Left lung (tissue), 10 donors: ENCODE measurements around the gene DCLK2. TPM values are rescaled to one million over a fixed set of nuclear protein-coding genes. Genes with fewer than 3 reads are reported as not detected.

Experiments
- ATAC-seq: fragments of 200-7000 bp; cut with Tn5 transposase; one replicate; pipeline ENCODE4 v1.9.1; 2020; ENCODE audit warnings: moderate library complexity
- DNase-seq, 4 donors: peaks; one replicate each; pipeline ENCODE4 v3.0.0-alpha.2; 2013 to 2020
- H3K27ac ChIP-seq, 2 donors: fragments of 200-600 bp; sonication (generic) in 1 of 2; one replicate each; pipeline versions ENCODE4 v1.5.0 to v1.8.0; 2020 to 2021
- H3K27me3 ChIP-seq, 2 donors: fragments of 200-600 bp; sonication (generic) in 1 of 2; one replicate each; pipeline versions ENCODE4 v1.5.0 to v1.8.0; 2020 to 2021
- H3K36me3 ChIP-seq, 2 donors: fragments of 200-600 bp; sonication (generic) in 1 of 2; one replicate each; pipeline versions ENCODE4 v1.5.0 to v1.8.0; 2020 to 2021
- H3K4me1 ChIP-seq, 2 donors: fragments of 200-600 bp; one replicate each; pipeline ENCODE4 v1.8.0; 2021
- H3K4me3 ChIP-seq, 2 donors: fragments of 200-600 bp; sonication (generic) in 1 of 2; one replicate each; pipeline versions ENCODE4 v1.5.0 to v1.8.0; 2020 to 2021; ENCODE audit warnings: mild to moderate bottlenecking in 1 of 2
- H3K9me3 ChIP-seq, 2 donors: fragments of 200-600 bp; sonication (generic) in 1 of 2; one replicate each; pipeline versions ENCODE4 v1.5.0 to v1.8.0; 2020 to 2021
- CTCF ChIP-seq, 2 donors: fragments of 200-600 bp; sonication (generic) in 1 of 2; IDR thresholded peaks; one replicate each; pipeline versions ENCODE4 v1.5.0 to v1.8.0; 2021; ENCODE audit warnings: antibody characterized with exemption in 2 of 2
- intact Hi-C, 2 donors: fragments of 100-400 bp; cut with DNase I; formaldehyde crosslinking; loops; one replicate each; pipeline versions ENCODE4 v1.11.2 to v1.14.2; 2022
- polyA plus RNA-seq, 6 donors: library from polyadenylated mRNA; unstranded; fragments of 120-200 nt; gene quantifications; one replicate each; pipeline ENCODE4 v1.2.1, GENCODE V29; 2013; ENCODE audit not compliant: insufficient read length in 6 of 6
- total RNA-seq, 2 donors: library from RNA; stranded (reverse); fragmentation: NEBNext Ultra II Directional; extraction: Animal tissue kit (Norgen Biotek cat#: 25700); gene quantifications; one replicate each; pipeline ENCODE4 v1.2.1, GENCODE V29; 2021
- donor health status: DM: no; HTN: yes; CAD: no.
- donor health status: DM: no; HTN: no; CAD: no.

Gene DCLK2
- total and polyA plus RNA-seq, 8 donors: 2.6 to 12.9 (median 11.5) TPM

- no peaks in the 10 kb centered on the region for H3K27me3 ChIP-seq
- intact Hi-C loops: no loop called here
- DNase-seq (no peak), ATAC-seq (no peak)
- no peak for TF ChIP-seq CTCF (IDR thresholded peaks at IDR 0.05)
- H3K36me3 ChIP-seq: no peaks in the 10 kb centered on the region
- H3K4me1 ChIP-seq: no peaks in the 10 kb centered on the region
- H3K27ac ChIP-seq: no peak overlapping the region
- H3K9me3 ChIP-seq: no peaks in the 10 kb centered on the region
- no peak overlapping the region for H3K4me3 ChIP-seq
Observed at GRCh38 chr4:150038335-150039076, 39.7 kb upstream of the DCLK2 start.

- intact Hi-C loops: no loop called here
- TF ChIP-seq CTCF (IDR thresholded peaks at IDR 0.05): no peak
- no peak for ATAC-seq
Observed at GRCh38 chr4:150039274-150040127, 38.7 kb upstream of the DCLK2 start.

GRCh38 chr4:150044517-150044916, 33.7 kb upstream of the DCLK2 start:
- ATAC-seq: no peak

More at GRCh38 chr4:150039274-150040127, 38.7 kb upstream of the DCLK2 start:
- Histone ChIP-seq H3K36me3 (no peaks in the 10 kb centered on the region), H3K27me3 (no peaks in the 10 kb centered on the region), H3K4me1 (no peaks in the 10 kb centered on the region), H3K9me3 (no peaks in the 10 kb centered on the region), H3K27ac (no peak overlapping the region), H3K4me3 (no peak overlapping the region)
- DNase-seq: no peak

GRCh38 chr4:150045410-150045809, 32.8 kb upstream of the DCLK2 start:
- H3K9me3 ChIP-seq: no peaks in the 10 kb centered on the region
- no peak for DNase-seq
- no peak for TF ChIP-seq CTCF (IDR thresholded peaks at IDR 0.05)
- no peaks in the 10 kb centered on the region for H3K4me1 ChIP-seq
- intact Hi-C loops: no loop called here
- no peak overlapping the region for H3K4me3 ChIP-seq
- ATAC-seq: no peak
- no peak overlapping the region for H3K27ac ChIP-seq
- no peaks in the 10 kb centered on the region for H3K27me3 ChIP-seq
- H3K36me3 ChIP-seq: no peaks in the 10 kb centered on the region

More at GRCh38 chr4:150044517-150044916, 33.7 kb upstream of the DCLK2 start:
- intact Hi-C loops: no loop called here
- no peak overlapping the region for H3K4me3 ChIP-seq
- H3K4me1 ChIP-seq: no peaks in the 10 kb centered on the region
- TF ChIP-seq CTCF (IDR thresholded peaks at IDR 0.05): no peak
- DNase-seq: no peak
- H3K36me3 ChIP-seq: no peaks in the 10 kb centered on the region
- no peaks in the 10 kb centered on the region for H3K9me3 ChIP-seq
- H3K27me3 ChIP-seq: no peaks in the 10 kb centered on the region
- no peak overlapping the region for H3K27ac ChIP-seq

GRCh38 chr4:150046728-150047217, 31.5 kb upstream of the DCLK2 start:
- DNase-seq: no peak
- Histone ChIP-seq H3K27ac (no peak overlapping the region), H3K27me3 (no peaks in the 10 kb centered on the region), H3K4me3 (no peak overlapping the region), H3K9me3 (no peaks in the 10 kb centered on the region), H3K36me3 (no peaks in the 10 kb centered on the region), H3K4me1 (no peaks in the 10 kb centered on the region)
- TF ChIP-seq CTCF (IDR thresholded peaks at IDR 0.05): no peak
- no peak for ATAC-seq
- intact Hi-C loops: no loop called here
